GM18507 (cell line): ENCODE results near the gene ZNF385B.
"Not testable (repeated sequence)": the region's sequence is repeated elsewhere in the genome, so short reads cannot be mapped to it uniquely, and the experiment has no call there.

Source experiments
- DNase-seq: peaks from one replicate; pipeline ENCODE4 v3.0.0; 2011; ENCODE audit warnings: low read depth; ENCODE audit not compliant: insufficient read length; ENCODE audit errors: extremely low spot score
- FAIRE-seq: peaks from 2 replicates; lab custom pipeline; 2011; peaks lifted over from hg19 to GRCh38; lab: Jason Lieb, UNC

Gene ZNF385B

GRCh38 chr2:179654806-179655205 lies 206.6 kb downstream of the ZNF385B start:
- FAIRE-seq (no peak), DNase-seq (no peak)

DNA sequence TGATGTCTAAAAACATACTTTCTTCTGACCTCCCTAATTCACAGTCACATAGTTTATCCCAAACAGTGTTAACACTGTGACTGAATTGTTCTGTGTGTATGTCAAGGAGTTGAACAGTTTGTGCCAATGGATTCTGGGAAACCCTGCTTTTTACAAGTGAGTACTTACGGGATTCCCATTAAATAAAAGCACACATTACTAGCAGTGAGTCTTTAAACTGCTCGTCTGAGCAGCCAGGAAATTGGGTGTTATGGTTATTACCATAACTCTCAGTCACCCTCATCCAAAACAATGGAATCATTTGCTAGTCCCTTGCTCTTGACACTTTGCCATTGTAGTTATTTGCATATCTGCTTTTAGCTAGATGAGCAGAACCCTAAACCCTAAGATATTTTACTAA lies 209.1 kb downstream of the ZNF385B start:
- FAIRE-seq (no peak), DNase-seq (no peak)

DNA sequence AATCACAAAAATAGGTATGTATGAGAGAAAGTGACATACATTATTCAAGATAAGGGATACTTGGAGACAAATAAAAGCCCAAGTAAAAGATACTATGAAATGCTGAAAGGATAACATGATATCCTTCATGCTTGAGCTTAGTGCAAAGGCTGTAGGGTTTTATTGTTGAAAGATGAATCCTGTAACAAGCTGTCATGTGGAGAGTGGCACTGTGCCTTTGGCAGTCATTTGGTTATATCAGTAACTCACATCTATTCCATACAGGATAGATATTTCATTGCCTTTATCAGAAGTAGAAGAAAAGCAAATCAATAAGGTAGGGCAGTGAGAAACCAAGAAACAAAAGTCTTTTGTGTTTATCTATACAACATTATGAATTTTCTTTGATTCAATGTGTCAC lies 211.0 kb downstream of the ZNF385B start:
- FAIRE-seq (no peak), DNase-seq (no peak)

DNA sequence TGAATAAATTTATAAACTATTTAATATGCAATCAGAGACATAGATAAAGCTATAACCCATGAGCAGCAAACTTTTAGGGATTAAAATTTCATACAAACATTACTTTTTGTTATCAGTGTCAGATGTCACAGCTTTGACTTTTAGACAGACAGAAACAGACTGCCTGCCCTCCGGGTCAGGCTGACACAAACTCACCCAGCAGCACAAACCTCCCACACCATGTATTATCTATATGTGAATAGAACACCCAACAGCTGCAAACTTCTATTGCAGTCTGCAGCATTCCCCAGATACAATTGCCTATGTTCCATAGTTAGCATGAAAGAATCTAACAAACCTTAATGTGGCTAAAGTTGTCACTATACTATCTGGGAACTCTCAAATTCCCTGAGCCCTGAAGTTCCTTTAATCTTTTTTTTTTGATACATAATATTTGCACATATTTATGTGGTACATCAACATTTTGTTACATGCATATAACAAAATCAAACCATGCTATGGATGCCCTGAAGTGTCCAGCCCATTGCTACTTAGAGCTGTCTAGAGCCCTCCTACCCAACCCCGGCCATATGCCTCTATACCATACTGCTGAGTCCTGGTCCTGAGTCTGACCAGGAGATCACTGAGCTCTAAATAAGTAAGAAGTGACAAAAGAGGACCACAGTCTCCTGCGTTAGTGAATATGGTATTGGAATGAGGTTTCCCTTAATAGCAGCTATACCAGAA lies 214.4 kb downstream of the ZNF385B start:
- FAIRE-seq (no peak), DNase-seq (no peak)

GRCh38 chr2:179646173-179646769 lies 215.1 kb downstream of the ZNF385B start:
- FAIRE-seq, result no peak
- no peak for DNase-seq

DNA sequence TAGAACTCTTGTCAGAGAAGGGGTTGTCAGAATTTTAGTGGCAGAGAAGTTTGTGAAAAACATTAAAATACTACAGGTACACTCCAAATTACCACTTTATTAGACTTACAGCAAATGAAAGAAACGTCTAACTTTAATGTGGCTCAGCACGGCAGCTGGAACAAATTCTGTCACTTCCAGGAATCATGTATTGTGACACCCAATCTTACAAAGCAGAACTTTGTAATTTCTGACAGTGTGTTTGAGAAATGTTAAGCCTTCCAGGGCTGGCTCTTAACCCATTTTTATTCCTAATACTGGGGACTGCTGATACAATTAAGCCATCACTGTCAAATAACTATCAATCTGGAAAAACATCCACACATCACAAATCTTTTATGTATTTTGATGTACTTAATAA lies 216.4 kb downstream of the ZNF385B start:
- FAIRE-seq, result no peak
- DNase-seq, result no peak

DNA sequence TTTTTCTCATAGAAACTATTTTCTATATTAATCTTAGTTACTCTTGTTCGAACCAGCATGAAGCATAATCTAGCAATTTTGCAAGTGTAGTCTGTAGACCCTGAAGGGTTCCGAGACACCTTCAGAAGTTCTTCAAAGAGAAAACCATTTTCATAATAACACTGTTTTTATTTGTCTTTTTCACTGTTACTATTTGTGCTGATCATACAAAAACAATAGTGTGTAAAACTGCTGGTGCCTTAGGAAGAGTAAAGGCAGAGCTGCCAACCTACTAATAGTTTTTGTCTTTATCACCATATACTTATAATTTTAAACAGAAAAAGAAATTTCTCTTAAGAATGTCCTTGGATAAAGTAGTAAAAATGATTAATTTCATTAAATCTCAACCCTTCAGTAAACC lies 218.9 kb downstream of the ZNF385B start:
- FAIRE-seq (no peak), DNase-seq (no peak)

- DNase-seq (no peak), FAIRE-seq (no peak)
Measured at GRCh38 chr2:179636995-179637394, 224.4 kb downstream of the ZNF385B start.

DNA sequence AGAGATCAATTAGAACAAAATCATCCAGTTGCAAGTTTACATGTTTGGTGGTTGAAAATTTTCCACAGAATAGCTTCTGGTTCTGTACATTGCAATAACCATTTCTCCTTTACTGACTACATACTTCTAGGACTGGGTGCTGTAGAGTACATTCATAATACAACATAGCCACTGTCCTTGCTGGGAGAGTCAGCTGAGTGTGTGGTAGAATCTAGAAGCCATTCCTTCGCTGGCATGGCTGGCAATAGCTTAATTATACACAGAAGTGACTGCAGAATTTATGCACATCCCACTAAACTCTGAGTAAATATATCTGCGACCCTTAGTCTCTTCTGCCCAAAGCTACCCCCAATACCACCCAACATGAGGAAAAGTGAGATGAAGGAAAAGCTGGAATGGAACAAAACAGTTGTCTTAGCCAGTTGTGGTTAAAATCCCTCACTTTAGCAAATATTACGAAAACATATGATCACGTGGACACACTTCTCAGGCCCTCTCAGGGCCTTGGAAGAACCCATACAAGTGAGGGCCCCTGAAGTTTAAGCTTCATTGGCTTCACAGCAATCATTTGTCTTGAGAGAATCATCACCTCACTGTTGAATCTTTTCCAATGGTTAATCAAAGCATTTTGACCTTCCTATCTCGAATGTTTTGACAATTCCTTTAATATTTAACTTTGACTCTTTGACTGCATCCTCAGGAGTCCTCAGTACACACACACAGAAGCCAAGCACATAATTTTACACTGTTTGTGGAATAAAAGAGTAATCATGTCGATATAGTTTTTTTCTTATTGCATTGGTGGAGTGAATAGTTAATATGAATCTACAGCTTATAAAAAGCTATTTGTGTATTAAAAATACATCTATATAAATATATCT lies 225.1 kb downstream of the ZNF385B start:
- FAIRE-seq, result no peak
- DNase-seq, result no peak

DNA sequence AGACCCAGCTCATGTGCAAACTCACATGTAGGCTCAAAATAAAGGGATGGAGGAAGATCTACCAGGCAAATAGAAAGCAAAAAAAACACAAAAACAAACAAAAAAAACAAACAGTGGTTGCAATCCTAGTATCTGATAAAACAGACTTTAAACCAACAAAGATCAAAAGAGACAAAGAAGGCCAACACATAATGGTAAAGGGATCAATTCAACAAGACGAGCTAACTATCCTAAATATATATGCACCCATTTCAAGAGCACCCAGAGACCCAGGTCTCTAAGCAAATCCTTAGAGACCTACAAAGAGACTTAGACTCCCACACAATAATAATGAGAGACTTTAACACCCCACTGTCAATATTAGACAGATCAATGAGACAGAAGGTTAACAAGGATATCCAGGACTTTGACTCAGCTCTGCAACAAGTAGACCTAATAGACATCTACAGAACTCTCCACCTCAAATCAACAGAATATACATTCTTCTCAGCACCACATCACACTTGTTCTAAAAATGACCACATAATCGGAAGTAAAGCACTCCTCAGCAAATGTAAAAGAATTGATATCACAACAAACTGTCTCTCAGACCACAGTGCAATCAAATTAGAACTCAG lies 229.5 kb downstream of the ZNF385B start:
- not testable (repeated sequence) for FAIRE-seq, DNase-seq

GRCh38 chr2:179629776-179630175 lies 231.6 kb downstream of the ZNF385B start:
- DNase-seq, FAIRE-seq: not testable (repeated sequence)

- no peak for FAIRE-seq
Measured at GRCh38 chr2:179626261-179626660, 235.2 kb downstream of the ZNF385B start.

DNA sequence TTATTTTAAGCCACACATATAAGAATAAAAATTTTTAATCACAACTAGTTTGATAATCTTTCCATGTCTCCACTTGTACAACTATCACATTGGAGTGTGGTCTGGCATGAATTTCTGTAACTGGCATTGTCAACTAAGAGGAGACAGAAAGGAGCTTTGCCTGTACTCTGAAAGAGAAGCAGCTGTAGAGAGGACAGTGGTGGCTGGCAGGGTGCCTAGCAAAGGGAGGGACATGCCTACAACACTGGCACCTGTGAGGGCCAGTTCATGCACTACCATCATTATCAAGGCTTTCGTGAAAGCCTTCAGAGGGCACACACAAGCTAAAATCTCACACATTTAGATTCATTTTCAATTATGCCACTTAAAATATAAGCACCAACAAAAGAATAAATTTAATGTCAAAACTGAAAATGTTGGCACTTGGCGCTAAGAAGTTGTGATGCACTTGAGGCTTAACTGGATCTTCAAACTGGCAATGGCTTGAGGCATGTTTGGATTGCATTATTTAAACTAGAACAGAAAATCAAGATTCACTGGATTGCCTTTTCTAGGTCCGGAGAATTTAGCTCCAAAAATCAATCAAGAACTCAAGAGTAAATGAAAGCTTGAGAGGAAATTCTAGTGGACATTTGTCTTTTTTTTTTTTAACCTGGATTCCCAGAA lies 238.6 kb downstream of the ZNF385B start:
- no peak for DNase-seq
- FAIRE-seq, result no peak

More at GRCh38 chr2:179626261-179626660, 235.2 kb downstream of the ZNF385B start:
- no peak for DNase-seq

DNA sequence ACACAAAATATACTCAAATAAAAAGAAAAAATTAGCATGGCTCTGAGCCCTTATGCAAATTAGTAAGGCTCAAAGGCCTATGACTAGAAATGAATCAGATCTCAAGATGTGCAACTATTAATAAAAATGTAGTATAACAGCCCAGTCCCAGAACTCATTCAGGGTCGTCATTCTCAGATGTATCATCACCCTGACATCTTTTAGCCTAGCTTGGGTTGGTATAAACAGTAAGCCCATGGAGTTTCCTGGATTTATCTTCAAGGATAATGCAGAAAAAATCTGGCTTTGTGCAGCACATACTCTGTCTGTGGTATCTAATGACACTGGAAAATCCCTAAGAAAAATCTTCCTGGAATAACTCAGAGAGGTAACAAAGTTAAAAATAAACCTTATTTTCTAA lies 239.3 kb downstream of the ZNF385B start:
- FAIRE-seq (no peak), DNase-seq (no peak)

DNA sequence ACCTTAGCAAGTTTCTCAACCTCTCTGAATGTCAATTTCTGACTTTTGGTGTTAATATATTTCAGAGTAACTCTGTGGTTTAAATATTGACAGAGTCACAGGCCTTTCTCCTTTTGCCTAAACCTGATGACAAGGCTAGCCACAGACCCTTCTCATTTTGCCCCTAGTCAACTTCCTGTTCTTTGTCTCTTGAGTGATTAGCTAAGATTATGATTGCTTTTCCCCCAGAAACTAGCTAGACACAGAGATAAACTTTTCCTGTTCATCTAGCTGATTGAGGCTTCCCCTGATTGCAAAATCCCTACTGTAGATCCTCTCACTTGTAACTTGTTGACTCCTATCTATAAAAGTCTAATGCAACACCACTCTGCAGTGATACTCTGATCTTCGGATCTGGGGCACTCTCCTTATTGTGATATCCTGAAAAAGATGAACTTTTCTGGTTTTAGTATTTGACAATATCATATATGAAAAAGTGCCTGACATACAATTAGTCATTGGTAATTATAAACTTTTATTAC lies 241.4 kb downstream of the ZNF385B start:
- DNase-seq, result no peak
- peak; percentile 45 for FAIRE-seq

- no peak for DNase-seq
- no peak for FAIRE-seq
Measured at GRCh38 chr2:179614121-179614520, 247.3 kb downstream of the ZNF385B start.

GRCh38 chr2:179613701-179614100 lies 247.7 kb downstream of the ZNF385B start:
- FAIRE-seq, result no peak
- no peak for DNase-seq

DNA sequence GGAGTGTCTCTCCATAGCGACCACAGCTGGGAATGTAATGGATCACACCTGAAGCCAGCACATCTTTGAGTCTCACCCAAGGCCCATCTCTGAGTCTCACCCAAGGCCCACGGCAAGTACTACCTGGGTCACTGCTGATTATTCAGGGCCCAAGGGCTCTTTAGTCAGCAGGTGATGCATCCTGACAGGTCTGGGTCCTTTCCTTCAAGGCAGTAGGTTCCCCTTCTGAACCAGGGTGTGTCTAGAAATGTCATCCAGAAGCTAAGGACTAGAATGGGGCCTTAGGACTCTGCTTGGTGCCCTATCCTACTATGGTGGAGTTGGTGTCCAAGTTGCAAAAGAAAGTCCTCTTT lies 248.1 kb downstream of the ZNF385B start:
- no peak for FAIRE-seq
- DNase-seq, result no peak

DNA sequence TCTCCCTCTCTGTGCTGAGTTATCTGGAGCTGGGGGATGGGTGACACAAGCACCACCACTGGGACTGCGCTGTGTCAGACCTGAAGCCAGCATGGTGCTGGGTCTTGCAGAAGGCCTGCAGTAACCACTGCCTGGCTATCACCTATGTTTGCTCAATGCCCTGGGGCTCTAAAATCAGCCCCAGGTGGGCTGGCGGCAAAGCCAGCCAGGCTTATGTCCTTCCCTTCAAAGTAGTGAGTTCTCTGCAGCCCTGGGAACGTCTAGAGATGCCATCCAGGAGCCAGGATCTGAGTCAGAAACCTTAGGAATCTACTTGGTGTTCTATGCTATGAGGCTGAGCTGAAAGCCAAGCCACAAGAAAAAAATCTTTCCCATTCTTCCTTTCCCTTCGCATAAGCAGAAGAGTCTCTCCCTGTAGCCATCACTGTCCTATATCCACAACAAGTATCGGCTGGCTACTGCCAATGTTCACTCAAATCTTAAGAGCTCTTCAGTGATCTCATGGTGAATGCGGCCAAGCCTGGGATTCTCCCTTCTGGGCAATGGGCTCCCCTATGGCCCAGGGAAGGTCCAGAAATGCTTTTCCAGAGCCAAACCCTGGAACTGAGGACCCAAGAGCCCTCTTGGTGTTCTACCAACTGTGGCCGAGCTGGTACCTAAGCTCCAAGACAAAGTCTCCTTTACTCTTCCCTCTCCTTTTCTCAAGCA lies 248.7 kb downstream of the ZNF385B start:
- FAIRE-seq, result no peak
- DNase-seq, result no peak
